RKO (cell line): ENCODE measurements around the gene CYP1A2.

Experiments used
- DNase-seq: peaks from one replicate; pipeline ENCODE4 v3.0.0-alpha.2; 2016; ENCODE audit warnings: low spot score

CYP1A2 gene

DNA sequence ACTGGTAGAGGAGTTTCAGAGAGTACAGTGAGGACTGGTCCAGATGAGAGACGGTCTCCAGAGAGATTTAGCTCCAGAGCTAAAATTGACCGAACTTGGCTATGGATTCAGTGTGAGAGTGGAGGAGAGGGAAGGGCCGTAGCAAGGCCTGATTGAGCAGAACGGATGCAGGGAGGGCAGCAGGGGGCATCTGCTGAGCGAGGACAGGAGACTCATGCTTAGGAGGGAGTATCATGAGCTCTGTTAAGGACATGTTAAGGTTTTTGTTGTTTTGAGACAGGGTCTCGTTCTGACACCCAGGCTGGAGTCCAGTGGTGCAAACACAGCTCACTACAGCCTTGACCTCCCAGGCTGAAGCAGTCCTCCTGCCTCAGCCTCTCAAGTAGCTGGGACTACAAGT, 56.3 kb downstream of the CYP1A2 start:
- no peak for DNase-seq
